ENCODE measurements around the gene PAQR9. TPM values are rescaled to one million over a fixed set of nuclear protein-coding genes. Genes with fewer than 3 reads are reported as not detected.
A peak's percentile ranks its signal among the peaks of the same experiment; 100 is the strongest.

Gene PAQR9, protein sequence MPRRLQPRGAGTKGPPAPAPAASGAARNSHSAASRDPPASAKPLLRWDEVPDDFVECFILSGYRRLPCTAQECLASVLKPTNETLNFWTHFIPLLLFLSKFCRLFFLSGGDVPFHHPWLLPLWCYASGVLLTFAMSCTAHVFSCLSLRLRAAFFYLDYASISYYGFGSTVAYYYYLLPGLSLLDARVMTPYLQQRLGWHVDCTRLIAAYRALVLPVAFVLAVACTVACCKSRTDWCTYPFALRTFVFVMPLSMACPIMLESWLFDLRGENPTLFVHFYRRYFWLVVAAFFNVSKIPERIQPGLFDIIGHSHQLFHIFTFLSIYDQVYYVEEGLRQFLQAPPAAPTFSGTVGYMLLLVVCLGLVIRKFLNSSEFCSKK
- total RNA-seq: not detected
- not detected for polyA plus RNA-seq
- long read RNA-seq, donor 1: 0 reads
- long read RNA-seq, donor 2: 0 reads
- long read RNA-seq, donor 3: 0 reads
- long read RNA-seq, donor 4: 0 reads
- long read RNA-seq, donor 5: 0 reads
- long read RNA-seq, donor 6: 0 reads
- long read RNA-seq, donor 7: 0 reads
- long read RNA-seq, donor 8: 0 reads
- long read RNA-seq, donor 9: 0 reads
- long read RNA-seq, donor 10: 0 reads

DNA sequence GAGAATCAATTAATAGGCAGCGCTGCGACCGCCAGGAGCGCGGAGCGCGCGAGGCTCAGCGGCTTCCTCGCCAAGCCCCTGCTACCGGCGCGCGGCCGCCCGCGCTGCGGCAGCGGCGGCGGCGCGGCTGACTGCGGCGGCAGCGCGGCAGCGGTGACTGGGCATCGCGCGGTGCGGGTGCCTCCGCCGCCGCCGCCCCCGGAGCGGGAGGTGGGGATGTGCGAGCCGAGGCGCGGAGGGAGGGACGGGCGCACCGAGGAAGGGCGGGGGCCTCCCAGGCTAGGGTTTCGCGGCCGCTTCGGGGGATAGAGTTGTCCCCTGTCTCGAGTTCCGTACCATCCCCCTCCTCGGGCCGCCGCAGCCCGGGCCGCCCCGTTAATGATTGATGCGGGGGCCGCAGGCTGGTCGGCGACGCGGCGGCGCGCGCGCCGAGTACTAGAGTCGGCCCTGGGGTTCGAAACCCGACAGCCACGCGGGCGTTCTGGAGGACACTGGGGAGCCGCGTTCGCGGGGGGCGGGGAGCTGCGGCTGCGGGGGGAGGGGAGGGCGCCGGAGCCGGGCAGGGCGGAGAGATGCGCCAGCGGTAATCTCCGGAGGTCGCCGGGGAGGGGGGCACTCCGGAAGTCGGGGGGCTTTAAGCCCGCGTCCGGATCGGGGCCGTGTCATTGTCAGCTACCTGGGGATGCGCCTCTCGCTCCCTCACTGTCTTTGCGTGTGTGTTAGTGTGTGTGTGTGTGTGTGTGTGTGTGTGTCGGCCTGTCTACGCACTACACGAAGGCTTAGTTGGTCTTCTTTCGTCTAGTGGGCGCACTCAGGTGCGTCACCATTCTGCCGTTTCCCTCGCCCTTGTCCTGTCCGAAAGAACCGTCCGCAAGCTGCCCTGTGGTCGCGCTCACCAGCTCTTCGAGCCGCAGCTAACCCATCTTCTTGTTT is at the start of gene PAQR9:
Gene PAQR9 (minus strand): TSS at position 159 of the 933 bp plus-strand sequence. CDS start 338 bp downstream, outside the sequence.
- no peak for TF ChIP-seq POLR2A (IDR thresholded peaks at IDR 0.05)
- TF ChIP-seq, protein P1, sequence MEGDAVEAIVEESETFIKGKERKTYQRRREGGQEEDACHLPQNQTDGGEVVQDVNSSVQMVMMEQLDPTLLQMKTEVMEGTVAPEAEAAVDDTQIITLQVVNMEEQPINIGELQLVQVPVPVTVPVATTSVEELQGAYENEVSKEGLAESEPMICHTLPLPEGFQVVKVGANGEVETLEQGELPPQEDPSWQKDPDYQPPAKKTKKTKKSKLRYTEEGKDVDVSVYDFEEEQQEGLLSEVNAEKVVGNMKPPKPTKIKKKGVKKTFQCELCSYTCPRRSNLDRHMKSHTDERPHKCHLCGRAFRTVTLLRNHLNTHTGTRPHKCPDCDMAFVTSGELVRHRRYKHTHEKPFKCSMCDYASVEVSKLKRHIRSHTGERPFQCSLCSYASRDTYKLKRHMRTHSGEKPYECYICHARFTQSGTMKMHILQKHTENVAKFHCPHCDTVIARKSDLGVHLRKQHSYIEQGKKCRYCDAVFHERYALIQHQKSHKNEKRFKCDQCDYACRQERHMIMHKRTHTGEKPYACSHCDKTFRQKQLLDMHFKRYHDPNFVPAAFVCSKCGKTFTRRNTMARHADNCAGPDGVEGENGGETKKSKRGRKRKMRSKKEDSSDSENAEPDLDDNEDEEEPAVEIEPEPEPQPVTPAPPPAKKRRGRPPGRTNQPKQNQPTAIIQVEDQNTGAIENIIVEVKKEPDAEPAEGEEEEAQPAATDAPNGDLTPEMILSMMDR (IDR thresholded peaks at IDR 0.05): no peak
- no peak for TF ChIP-seq EP300 (IDR thresholded peaks at IDR 0.05)
- no peak for TF ChIP-seq POLR2AphosphoS5 (IDR thresholded peaks at IDR 0.05)
- WGBS, 5 donors: 1 to 5% (median 2%) methylated on average over 64 to 117 of the region's 117 CpGs
- no peaks in the 10 kb centered on the region for H3K36me3 ChIP-seq
- peaks cover 14 to 78% (median 53%) of the 10 kb centered on the region in 3 donors for H3K27me3 ChIP-seq
- DNase-seq: peak in 1 of 2 donors; percentile 67
- no peaks in the 10 kb centered on the region for H3K9me3 ChIP-seq
- intact Hi-C loops (cut with DNase I; ENCODE audit: low total_unique reads): no loop called here
- H3K27ac ChIP-seq: no peak within 1 kb of the TSS
- H3K4me1 ChIP-seq: peaks cover 11 to 21% (median 16%) of the 10 kb centered on the region in 4 donors
- peak within 1 kb of the TSS; percentile 51 to 83 (median 60) for H3K4me3 ChIP-seq

DNA sequence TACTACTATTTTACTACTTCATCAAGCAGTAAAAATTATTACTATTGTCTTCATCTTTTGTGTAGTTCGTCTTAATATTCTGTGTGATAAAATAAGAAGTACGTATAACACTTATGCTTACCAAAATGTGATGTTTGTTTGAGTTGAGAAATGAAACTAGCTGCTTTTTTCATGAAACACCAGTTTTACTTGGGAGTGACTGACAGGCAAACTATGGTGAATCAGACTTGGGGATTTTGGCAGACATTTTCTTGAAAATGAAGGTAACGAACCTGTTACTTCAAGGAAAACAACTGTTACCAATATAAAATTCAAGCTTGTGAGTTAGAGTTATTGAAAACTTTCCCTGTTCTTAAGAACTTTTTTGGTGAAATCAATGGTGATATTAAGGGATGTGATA is 48.2 kb upstream of the PAQR9 start:
- DNase-seq: no peak
- Histone ChIP-seq H3K4me1 (peaks cover 0 to 55% (median 31%) of the 10 kb centered on the region in 4 donors), H3K36me3 (peaks cover 0 to 40% (median 21%) of the 10 kb centered on the region in 4 donors), H3K27me3 (no peaks in the 10 kb centered on the region), H3K27ac (no peak overlapping the region), H3K4me3 (no peak overlapping the region), H3K9me3 (no peaks in the 10 kb centered on the region)
- TF ChIP-seq EP300 (IDR thresholded peaks at IDR 0.05) (no peak), POLR2A (IDR thresholded peaks at IDR 0.05) (no peak), POLR2AphosphoS5 (IDR thresholded peaks at IDR 0.05) (no peak)
- TF ChIP-seq, protein P1 (IDR thresholded peaks at IDR 0.05): no peak
- intact Hi-C loops (cut with DNase I; ENCODE audit: low total_unique reads): no loop called here
- 81 to 86% (median 84%) methylated on average over 3 of the region's 3 CpGs for WGBS, 5 donors

DNA sequence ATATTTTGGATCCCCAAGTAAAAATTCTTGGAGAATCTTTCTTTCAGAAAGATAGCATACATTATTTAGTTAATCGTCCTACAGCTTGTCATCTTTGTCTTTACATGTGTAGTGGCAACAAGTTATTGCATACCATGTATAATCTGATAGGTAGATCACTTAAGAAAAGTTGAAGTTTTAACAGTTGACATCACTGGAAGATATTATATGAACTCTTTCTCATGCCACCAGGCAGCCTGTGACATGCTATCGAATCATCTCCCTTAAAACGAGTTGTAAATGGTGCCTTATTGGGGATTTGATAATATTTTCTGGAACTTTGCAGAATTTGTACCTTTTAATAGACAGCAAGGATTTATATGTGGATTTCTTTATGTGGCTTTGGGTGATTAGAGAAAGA is 46.5 kb upstream of the PAQR9 start:
- WGBS, 5 donors: 69 to 82% (median 80%) methylated on average over 3 of the region's 3 CpGs
- Histone ChIP-seq H3K9me3 (no peaks in the 10 kb centered on the region), H3K4me1 (peaks cover 8 to 70% (median 39%) of the 10 kb centered on the region in 4 donors), H3K27ac (no peak overlapping the region), H3K36me3 (peaks cover 0 to 27% (median 17%) of the 10 kb centered on the region in 4 donors), H3K4me3 (no peak overlapping the region), H3K27me3 (no peaks in the 10 kb centered on the region)
- DNase-seq: no peak
- intact Hi-C loops (cut with DNase I; ENCODE audit: low total_unique reads): no loop called here
- TF ChIP-seq POLR2AphosphoS5 (IDR thresholded peaks at IDR 0.05) (no peak), POLR2A (IDR thresholded peaks at IDR 0.05) (no peak), EP300 (IDR thresholded peaks at IDR 0.05) (no peak)
- TF ChIP-seq, protein P1 (IDR thresholded peaks at IDR 0.05): no peak

DNA sequence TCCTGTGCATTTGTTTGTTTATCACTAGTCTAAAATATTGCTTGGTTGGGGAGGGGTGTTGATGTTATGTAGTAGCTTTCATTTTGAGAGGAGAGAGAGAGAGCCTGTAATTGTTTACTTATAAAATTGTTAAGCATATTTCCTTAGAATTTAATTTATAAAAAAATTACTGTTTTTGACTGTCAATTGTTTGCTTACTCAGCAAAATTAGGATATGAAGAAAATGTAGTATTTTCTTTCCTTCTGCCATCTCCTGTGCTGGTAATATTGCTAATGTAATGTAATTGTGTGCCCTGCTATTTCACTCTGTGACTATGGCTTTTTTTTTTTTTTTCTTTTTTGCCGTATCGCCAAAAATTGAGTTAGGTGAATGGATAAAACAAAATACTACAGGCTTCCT is 41.3 kb upstream of the PAQR9 start:
- Histone ChIP-seq H3K9me3 (no peaks in the 10 kb centered on the region), H3K27ac (no peak overlapping the region), H3K27me3 (no peaks in the 10 kb centered on the region), H3K4me3 (no peak overlapping the region), H3K4me1 (peaks cover 17 to 88% (median 66%) of the 10 kb centered on the region in 4 donors), H3K36me3 (no peaks in the 10 kb centered on the region)
- no peak for TF ChIP-seq POLR2AphosphoS5 (IDR thresholded peaks at IDR 0.05)
- no peak for TF ChIP-seq POLR2A (IDR thresholded peaks at IDR 0.05)
- no peak for TF ChIP-seq EP300 (IDR thresholded peaks at IDR 0.05)
- TF ChIP-seq, protein P1 (IDR thresholded peaks at IDR 0.05): no peak
- whole genome bisulfite sequencing, 5 donors: 84 to 96% (median 87%) methylated on average over 2 of the region's 2 CpGs
- DNase-seq: no peak
- intact Hi-C loops (cut with DNase I; ENCODE audit: low total_unique reads): no loop called here

Data from stomach (tissue), 19 donors.